Smooth muscle cell (in vitro differentiated cells): ENCODE results near the gene TNFRSF8. TPM values are rescaled to one million over a fixed set of nuclear protein-coding genes. Genes with fewer than 3 reads are reported as not detected.
A peak's percentile ranks its signal among the peaks of the same experiment; 100 is the strongest.

Experiments
- DNase-seq: peaks from one replicate; lab custom pipeline; 2025; ENCODE audit not compliant: unreplicated experiment; lab: John Stamatoyannopoulos, UW
- H2AFZ ChIP-seq: fragments of 200-600 bp; sonication (generic); 2 replicates; pipeline ENCODE4 v1.6.0; 2016; ENCODE audit warnings: antibody characterized with exemption, low read depth, mild to moderate bottlenecking
- H3F3A ChIP-seq: fragments of 200-600 bp; sonication (generic); 2 replicates; pipeline ENCODE4 v1.6.0; 2017; ENCODE audit warnings: antibody characterized with exemption, low read depth
- H3K27ac ChIP-seq: fragments of 200-600 bp; sonication (generic); 2 replicates; pipeline ENCODE4 v1.5.1; 2016; ENCODE audit warnings: low read depth, mild to moderate bottlenecking
- H3K27me3 ChIP-seq: fragments of 200-600 bp; sonication (generic); 2 replicates; pipeline ENCODE4 v1.6.1; 2016; ENCODE audit warnings: low read depth, mild to moderate bottlenecking
- H3K36me3 ChIP-seq: fragments of 200-600 bp; sonication (generic); 2 replicates; pipeline ENCODE4 v1.5.1; 2016; ENCODE audit warnings: low read depth
- H3K4me1 ChIP-seq: fragments of 200-600 bp; sonication (generic); 2 replicates; pipeline ENCODE4 v1.5.1; 2016; ENCODE audit warnings: low read depth
- H3K4me2 ChIP-seq: fragments of 200-600 bp; sonication (generic); 2 replicates; pipeline ENCODE4 v1.6.0; 2016; ENCODE audit warnings: mild to moderate bottlenecking
- H3K4me3 ChIP-seq: fragments of 200-600 bp; sonication (generic); 2 replicates; pipeline ENCODE4 v1.5.1; 2016; ENCODE audit warnings: mild to moderate bottlenecking
- H3K79me2 ChIP-seq: fragments of 200-600 bp; sonication (generic); 2 replicates; pipeline ENCODE4 v1.6.0; 2016; ENCODE audit warnings: low read depth, mild to moderate bottlenecking
- H3K9ac ChIP-seq: fragments of 200-600 bp; sonication (generic); 2 replicates; pipeline ENCODE4 v1.6.0; 2016; ENCODE audit warnings: low read depth
- H3K9me3 ChIP-seq: fragments of 200-600 bp; sonication (generic); replicated peaks from 2 replicates; pipeline ENCODE4 v1.5.1; 2016; ENCODE audit warnings: low read depth
- H4K20me1 ChIP-seq: fragments of 200-600 bp; sonication (generic); 2 replicates; pipeline ENCODE4 v1.6.0; 2016; ENCODE audit warnings: low read depth
- WGBS: methylation state at CpG from one replicate; pipeline ENCODE4 v1.1.7; 2016; ENCODE audit warnings: low lambda C conversion rate; 5-methylcytosine and 5-hydroxymethylcytosine counted together
- polyA plus RNA-seq: library from polyadenylated mRNA; unstranded; fragments of >200 nt; fragmentation: Nextera tagmentation; extraction: Ambion mirVana; gene quantifications from 2 replicates; pipeline ENCODE4 v1.2.1, GENCODE V29; 2016
- total RNA-seq: library from RNA; depleted of rRNA; stranded (reverse); fragments of >200 nt; gene quantifications from 2 replicates; pipeline ENCODE4 v1.2.3, GENCODE V29; 2014
- TF ChIP-seq, protein P1 (sequence below): fragments of 200-600 bp; sonication (generic); IDR thresholded peaks from 2 replicates; pipeline ENCODE4 v1.5.1; 2017; ENCODE audit warnings: borderline replicate concordance, mild to moderate bottlenecking, antibody characterized with exemption; ENCODE audit not compliant: insufficient read depth, poor library complexity, severe bottlenecking

TNFRSF8 gene
- total and polyA plus RNA-seq, 2 experiments from 2014 or later = 0.54 to 1.3 TPM

GRCh38 chr1:12159816-12160215, 96.7 kb downstream of the TNFRSF8 start:
- H3K4me3 ChIP-seq = no peak overlapping the region
- no peak overlapping the region for H3K4me2 ChIP-seq
- TF ChIP-seq, protein P1, sequence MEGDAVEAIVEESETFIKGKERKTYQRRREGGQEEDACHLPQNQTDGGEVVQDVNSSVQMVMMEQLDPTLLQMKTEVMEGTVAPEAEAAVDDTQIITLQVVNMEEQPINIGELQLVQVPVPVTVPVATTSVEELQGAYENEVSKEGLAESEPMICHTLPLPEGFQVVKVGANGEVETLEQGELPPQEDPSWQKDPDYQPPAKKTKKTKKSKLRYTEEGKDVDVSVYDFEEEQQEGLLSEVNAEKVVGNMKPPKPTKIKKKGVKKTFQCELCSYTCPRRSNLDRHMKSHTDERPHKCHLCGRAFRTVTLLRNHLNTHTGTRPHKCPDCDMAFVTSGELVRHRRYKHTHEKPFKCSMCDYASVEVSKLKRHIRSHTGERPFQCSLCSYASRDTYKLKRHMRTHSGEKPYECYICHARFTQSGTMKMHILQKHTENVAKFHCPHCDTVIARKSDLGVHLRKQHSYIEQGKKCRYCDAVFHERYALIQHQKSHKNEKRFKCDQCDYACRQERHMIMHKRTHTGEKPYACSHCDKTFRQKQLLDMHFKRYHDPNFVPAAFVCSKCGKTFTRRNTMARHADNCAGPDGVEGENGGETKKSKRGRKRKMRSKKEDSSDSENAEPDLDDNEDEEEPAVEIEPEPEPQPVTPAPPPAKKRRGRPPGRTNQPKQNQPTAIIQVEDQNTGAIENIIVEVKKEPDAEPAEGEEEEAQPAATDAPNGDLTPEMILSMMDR = no peak
- no peaks in the 10 kb centered on the region for H3K9me3 ChIP-seq
- no peaks in the 10 kb centered on the region for H3K79me2 ChIP-seq
- WGBS = 93% methylated on average over 7 of the region's 7 CpGs
- H3K27me3 ChIP-seq = no peaks in the 10 kb centered on the region
- H3F3A ChIP-seq = no peaks in the 10 kb centered on the region
- H3K4me1 ChIP-seq = peaks cover 13% of the 10 kb centered on the region
- H3K27ac ChIP-seq = no peak overlapping the region
- no peak for DNase-seq
- H3K36me3 ChIP-seq = no peaks in the 10 kb centered on the region
- H2AFZ ChIP-seq = no peak overlapping the region
- no peaks in the 10 kb centered on the region for H4K20me1 ChIP-seq
- no peak overlapping the region for H3K9ac ChIP-seq

DNA sequence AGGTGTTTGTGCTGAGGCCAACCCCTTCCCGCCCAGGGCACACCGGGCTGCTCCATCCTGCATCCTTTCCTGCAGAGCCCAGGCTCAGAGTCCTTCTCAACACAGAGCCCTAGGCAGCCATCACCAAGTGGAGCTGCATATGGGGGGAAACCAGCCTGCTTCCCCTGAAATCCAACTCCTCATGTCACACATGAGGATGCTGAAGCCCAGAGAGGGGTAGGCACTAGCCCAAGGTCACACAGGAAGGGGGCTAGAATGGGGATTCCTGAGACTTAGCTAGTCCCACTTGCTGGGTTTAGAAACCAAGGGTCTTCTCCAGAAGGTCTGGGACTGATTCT, 98.2 kb downstream of the TNFRSF8 start:
- Histone ChIP-seq H3K9me3 (no peaks in the 10 kb centered on the region), H3K4me1 (peaks cover 13% of the 10 kb centered on the region), H3K4me2 (no peak overlapping the region), H3F3A (no peaks in the 10 kb centered on the region), H3K4me3 (no peak overlapping the region), H3K27ac (no peak overlapping the region), H4K20me1 (no peaks in the 10 kb centered on the region), H3K27me3 (no peaks in the 10 kb centered on the region), H3K9ac (no peak overlapping the region), H3K36me3 (no peaks in the 10 kb centered on the region), H2AFZ (no peak overlapping the region), H3K79me2 (no peaks in the 10 kb centered on the region)
- 98% methylated on average over 2 of the region's 2 CpGs for WGBS
- no peak for DNase-seq
- TF ChIP-seq, protein P1 = no peak

DNA sequence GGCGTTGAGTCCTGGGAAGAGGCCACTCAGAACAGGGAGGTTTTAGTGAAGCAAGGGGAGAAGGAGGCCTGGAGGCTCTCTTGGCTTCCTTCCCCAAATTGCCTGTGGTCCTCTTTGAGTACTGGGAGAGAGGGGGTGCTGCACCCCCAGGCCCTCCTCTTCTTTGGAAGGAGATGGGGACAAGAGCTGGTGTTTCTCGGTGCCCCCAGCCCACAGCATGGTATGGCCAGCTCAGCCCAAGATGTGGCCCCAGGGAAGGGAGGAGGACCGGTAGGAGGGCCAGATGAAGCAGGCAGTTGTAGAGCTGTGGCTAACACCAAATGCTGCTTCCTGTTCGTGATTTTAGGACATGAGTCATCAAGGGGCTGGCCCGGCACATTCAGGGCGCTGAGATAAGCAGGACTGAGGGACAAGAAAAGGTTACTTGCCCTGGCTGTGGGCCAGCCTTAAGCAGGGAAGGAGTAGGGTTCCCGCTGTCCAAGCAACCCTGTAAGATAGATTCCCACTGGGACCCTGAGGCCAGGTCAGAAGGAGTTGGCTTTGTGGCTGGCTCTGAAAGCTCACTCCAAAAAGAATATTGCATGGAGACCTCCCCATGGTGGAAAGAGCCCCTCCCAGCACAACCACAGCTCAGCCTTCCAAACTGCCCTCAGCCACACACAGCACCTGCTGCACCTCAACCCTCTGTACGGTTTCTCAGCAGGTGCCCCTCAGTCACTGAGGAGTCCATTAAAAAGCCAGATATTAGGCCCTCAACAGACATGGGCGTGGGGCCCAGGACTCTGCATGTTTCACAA, 98.8 kb downstream of the TNFRSF8 start:
- H3K4me1 ChIP-seq = peaks cover 16% of the 10 kb centered on the region
- WGBS = 30% methylated on average over 9 of the region's 9 CpGs
- H3K27me3 ChIP-seq = no peaks in the 10 kb centered on the region
- H3F3A ChIP-seq = no peaks in the 10 kb centered on the region
- TF ChIP-seq, protein P1 = no peak
- H3K4me3 ChIP-seq = no peak overlapping the region
- no peaks in the 10 kb centered on the region for H3K9me3 ChIP-seq
- H3K27ac ChIP-seq = no peak overlapping the region
- H2AFZ ChIP-seq = no peak overlapping the region
- H3K79me2 ChIP-seq = no peaks in the 10 kb centered on the region
- no peak overlapping the region for H3K9ac ChIP-seq
- peak overlapping the region; percentile 37 for H3K4me2 ChIP-seq
- H3K36me3 ChIP-seq = no peaks in the 10 kb centered on the region
- H4K20me1 ChIP-seq = no peaks in the 10 kb centered on the region
- DNase-seq = no peak

GRCh38 chr1:12162459-12163137, 99.5 kb downstream of the TNFRSF8 start:
- TF ChIP-seq, protein P1 = no peak
- H3K4me1 ChIP-seq = peaks cover 21% of the 10 kb centered on the region
- no peak overlapping the region for H3K27ac ChIP-seq
- H4K20me1 ChIP-seq = no peaks in the 10 kb centered on the region
- no peak overlapping the region for H2AFZ ChIP-seq
- no peaks in the 10 kb centered on the region for H3K36me3 ChIP-seq
- H3K4me3 ChIP-seq = no peak overlapping the region
- WGBS = over 99% methylated on average over 11 of the region's 11 CpGs
- DNase-seq = no peak
- no peak overlapping the region for H3K9ac ChIP-seq
- H3K27me3 ChIP-seq = no peaks in the 10 kb centered on the region
- no peaks in the 10 kb centered on the region for H3K79me2 ChIP-seq
- no peaks in the 10 kb centered on the region for H3K9me3 ChIP-seq
- H3K4me2 ChIP-seq = no peak overlapping the region
- H3F3A ChIP-seq = no peaks in the 10 kb centered on the region
